Medulla oblongata (tissue), 1 donor: ENCODE data around the gene DVL3.

Source experiments
- DNase-seq: peaks from one replicate; pipeline ENCODE4 v3.0.0-alpha.2; 2015; ENCODE audit errors: extremely low spot score

The DVL3 gene

GRCh38 chr3:184211297-184211696 is 56.1 kb downstream of the DVL3 start:
- no peak for DNase-seq

- no peak for DNase-seq
These were observed 56.5 kb downstream of the DVL3 start for GRCh38 chr3:184211718-184212117.

GRCh38 chr3:184218814-184219213 is 63.6 kb downstream of the DVL3 start:
- no peak for DNase-seq

- DNase-seq: no peak
These were observed 67.3 kb downstream of the DVL3 start for GRCh38 chr3:184222521-184222920.
